ENCODE measurements around the gene LMO2.

The LMO2 gene

GRCh38 chr11:33829430-33830141 is 62.3 kb downstream of the LMO2 start:
- TF ChIP-seq CTCF (IDR thresholded peaks at IDR 0.05), result peak; percentile 86

- no peak for TF ChIP-seq CTCF (IDR thresholded peaks at IDR 0.05)
Observed at GRCh38 chr11:33828604-33829429, 63.1 kb downstream of the LMO2 start.

GRCh38 chr11:33827206-33827605 is 64.7 kb downstream of the LMO2 start:
- TF ChIP-seq CTCF (IDR thresholded peaks at IDR 0.05), result no peak

- TF ChIP-seq CTCF (IDR thresholded peaks at IDR 0.05), result no peak
Observed at GRCh38 chr11:33825854-33826560, 65.9 kb downstream of the LMO2 start.

GRCh38 chr11:33819278-33820035 is 72.4 kb downstream of the LMO2 start:
- no peak for TF ChIP-seq CTCF (IDR thresholded peaks at IDR 0.05)

All from LNCAP (cell line).